Osteocyte (in vitro differentiated cells): ENCODE results near the gene SECTM1. TPM values are rescaled to one million over a fixed set of nuclear protein-coding genes. Genes with fewer than 3 reads are reported as not detected.
"Not testable (repeated sequence)": the region's sequence is repeated elsewhere in the genome, so short reads cannot be mapped to it uniquely, and the experiment has no call there.

Experiments used
- DNase-seq: peaks from one replicate; pipeline ENCODE4 v3.0.0; 2021; ENCODE audit warnings: mixed read lengths; ENCODE audit not compliant: unreplicated experiment; ENCODE audit errors: extremely low spot score
- H3K27ac Mint-ChIP-seq: one replicate; pipeline ENCODE4 v1.8.0; 2021; ENCODE audit warnings: mild to moderate bottlenecking, mixed read lengths; ENCODE audit not compliant: unreplicated experiment
- H3K27me3 Mint-ChIP-seq: one replicate; pipeline ENCODE4 v1.8.0; 2021; ENCODE audit warnings: mixed read lengths; ENCODE audit not compliant: unreplicated experiment
- H3K36me3 Mint-ChIP-seq: one replicate; pipeline ENCODE4 v1.8.0; 2021; ENCODE audit warnings: mixed read lengths; ENCODE audit not compliant: unreplicated experiment
- H3K4me1 Mint-ChIP-seq: one replicate; pipeline ENCODE4 v1.8.0; 2021; ENCODE audit warnings: mixed read lengths; ENCODE audit not compliant: unreplicated experiment
- H3K4me3 Mint-ChIP-seq: one replicate; pipeline ENCODE4 v1.8.0; 2021; ENCODE audit warnings: mild to moderate bottlenecking, moderate library complexity, mixed read lengths; ENCODE audit not compliant: unreplicated experiment
- H3K9me3 Mint-ChIP-seq: one replicate; pipeline ENCODE4 v1.8.0; 2021; ENCODE audit warnings: mixed read lengths; ENCODE audit not compliant: unreplicated experiment
- total RNA-seq: library from RNA; stranded (reverse); gene quantifications from 2 replicates; pipeline ENCODE4 v1.2.1, GENCODE V29; 2021
- TF ChIP-seq, protein P1 (sequence below): fragments of 200-600 bp; sonication (generic); IDR thresholded peaks from 2 replicates; pipeline ENCODE4 v1.5.0; 2021; ENCODE audit warnings: antibody characterized with exemption, mild to moderate bottlenecking, moderate library complexity

The SECTM1 gene
- total RNA-seq, 1 donor from 2014 or later, result 24.1 TPM

DNA sequence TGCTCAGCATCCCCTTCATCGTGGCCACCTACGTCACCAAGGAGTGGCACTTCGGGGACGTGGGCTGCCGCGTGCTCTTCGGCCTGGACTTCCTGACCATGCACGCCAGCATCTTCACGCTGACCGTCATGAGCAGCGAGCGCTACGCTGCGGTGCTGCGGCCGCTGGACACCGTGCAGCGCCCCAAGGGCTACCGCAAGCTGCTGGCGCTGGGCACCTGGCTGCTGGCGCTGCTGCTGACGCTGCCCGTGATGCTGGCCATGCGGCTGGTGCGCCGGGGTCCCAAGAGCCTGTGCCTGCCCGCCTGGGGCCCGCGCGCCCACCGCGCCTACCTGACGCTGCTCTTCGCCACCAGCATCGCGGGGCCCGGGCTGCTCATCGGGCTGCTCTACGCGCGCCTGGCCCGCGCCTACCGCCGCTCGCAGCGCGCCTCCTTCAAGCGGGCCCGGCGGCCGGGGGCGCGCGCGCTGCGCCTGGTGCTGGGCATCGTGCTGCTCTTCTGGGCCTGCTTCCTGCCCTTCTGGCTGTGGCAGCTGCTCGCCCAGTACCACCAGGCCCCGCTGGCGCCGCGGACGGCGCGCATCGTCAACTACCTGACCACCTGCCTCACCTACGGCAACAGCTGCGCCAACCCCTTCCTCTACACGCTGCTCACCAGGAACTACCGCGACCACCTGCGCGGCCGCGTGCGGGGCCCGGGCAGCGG, 41.2 kb upstream of the SECTM1 start:
- no peak overlapping the region for H3K27ac Mint-ChIP-seq
- H3K4me1 Mint-ChIP-seq, result peaks cover 10% of the 10 kb centered on the region
- no peak for DNase-seq
- peaks cover 25% of the 10 kb centered on the region for H3K27me3 Mint-ChIP-seq
- no peaks in the 10 kb centered on the region for H3K9me3 Mint-ChIP-seq
- no peak overlapping the region for H3K4me3 Mint-ChIP-seq
- TF ChIP-seq, protein P1, sequence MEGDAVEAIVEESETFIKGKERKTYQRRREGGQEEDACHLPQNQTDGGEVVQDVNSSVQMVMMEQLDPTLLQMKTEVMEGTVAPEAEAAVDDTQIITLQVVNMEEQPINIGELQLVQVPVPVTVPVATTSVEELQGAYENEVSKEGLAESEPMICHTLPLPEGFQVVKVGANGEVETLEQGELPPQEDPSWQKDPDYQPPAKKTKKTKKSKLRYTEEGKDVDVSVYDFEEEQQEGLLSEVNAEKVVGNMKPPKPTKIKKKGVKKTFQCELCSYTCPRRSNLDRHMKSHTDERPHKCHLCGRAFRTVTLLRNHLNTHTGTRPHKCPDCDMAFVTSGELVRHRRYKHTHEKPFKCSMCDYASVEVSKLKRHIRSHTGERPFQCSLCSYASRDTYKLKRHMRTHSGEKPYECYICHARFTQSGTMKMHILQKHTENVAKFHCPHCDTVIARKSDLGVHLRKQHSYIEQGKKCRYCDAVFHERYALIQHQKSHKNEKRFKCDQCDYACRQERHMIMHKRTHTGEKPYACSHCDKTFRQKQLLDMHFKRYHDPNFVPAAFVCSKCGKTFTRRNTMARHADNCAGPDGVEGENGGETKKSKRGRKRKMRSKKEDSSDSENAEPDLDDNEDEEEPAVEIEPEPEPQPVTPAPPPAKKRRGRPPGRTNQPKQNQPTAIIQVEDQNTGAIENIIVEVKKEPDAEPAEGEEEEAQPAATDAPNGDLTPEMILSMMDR, result no peak
- H3K36me3 Mint-ChIP-seq, result no peaks in the 10 kb centered on the region

DNA sequence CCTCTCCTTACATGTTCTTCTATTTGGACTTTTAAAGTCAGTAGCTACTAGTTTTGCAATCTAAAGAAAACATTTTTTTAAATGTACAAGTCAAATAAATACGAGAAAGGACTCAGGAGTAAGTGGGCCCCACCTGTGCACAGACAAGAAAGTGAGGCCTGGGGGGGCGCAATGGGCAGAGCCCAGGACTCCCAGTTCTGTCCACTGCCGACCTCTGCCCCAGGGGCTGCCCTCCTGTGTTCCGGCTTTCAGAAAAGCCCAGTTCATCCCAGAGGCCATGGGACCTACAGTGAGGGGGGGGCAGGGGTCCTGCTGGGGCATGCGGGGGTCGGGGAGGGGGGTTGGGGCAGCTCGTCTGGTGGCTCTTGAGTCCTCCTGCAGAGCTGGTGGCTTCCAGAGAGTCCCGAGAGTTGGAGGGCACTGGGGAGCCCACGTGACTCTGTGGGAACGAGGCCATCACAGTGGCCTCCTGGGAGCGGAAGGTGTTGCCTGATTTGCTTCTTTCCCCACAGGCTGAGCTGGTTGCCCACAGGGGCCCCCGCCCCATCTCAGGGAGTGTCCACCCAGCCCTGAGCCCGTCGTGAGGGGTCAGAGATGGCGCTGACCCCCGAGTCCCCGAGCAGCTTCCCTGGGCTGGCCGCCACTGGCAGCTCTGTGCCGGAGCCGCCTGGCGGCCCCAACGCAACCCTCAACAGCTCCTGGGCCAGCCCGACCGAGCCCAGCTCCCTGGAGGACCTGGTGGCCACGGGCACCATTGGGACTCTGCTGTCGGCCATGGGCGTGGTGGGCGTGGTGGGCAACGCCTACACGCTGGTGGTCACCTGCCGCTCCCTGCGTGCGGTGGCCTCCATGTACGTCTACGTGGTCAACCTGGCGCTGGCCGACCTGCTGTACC, 40.4 kb upstream of the SECTM1 start:
- Mint-ChIP-seq H3K36me3 (no peaks in the 10 kb centered on the region), H3K27me3 (peaks cover 28% of the 10 kb centered on the region), H3K27ac (no peak overlapping the region), H3K4me1 (peaks cover 11% of the 10 kb centered on the region), H3K9me3 (no peaks in the 10 kb centered on the region), H3K4me3 (no peak overlapping the region)
- TF ChIP-seq, protein P1, result no peak
- no peak for DNase-seq

DNA sequence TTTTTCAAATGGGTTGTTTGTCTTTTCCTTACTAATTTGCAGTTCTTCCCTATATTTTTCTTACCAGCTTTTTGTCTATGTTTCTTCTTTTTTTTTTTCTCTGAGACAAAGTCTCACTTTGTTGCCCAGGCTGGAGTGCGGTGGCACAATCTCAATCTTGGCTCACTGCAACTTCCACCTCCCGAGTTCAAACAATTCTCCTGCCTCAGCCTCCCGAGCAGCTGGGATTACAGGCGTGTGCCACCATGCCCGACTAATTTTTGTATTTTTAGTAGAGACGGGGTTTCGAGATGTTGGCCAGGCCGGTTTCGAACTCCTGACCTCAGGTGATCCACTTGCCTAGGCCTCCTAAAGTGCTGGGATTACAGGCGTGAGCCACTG, 39.5 kb upstream of the SECTM1 start:
- Mint-ChIP-seq H3K4me1 (peaks cover 11% of the 10 kb centered on the region), H3K27me3 (peaks cover 27% of the 10 kb centered on the region)
- not testable (repeated sequence) for H3K9me3 Mint-ChIP-seq, H3K36me3 Mint-ChIP-seq, H3K27ac Mint-ChIP-seq, H3K4me3 Mint-ChIP-seq, DNase-seq

DNA sequence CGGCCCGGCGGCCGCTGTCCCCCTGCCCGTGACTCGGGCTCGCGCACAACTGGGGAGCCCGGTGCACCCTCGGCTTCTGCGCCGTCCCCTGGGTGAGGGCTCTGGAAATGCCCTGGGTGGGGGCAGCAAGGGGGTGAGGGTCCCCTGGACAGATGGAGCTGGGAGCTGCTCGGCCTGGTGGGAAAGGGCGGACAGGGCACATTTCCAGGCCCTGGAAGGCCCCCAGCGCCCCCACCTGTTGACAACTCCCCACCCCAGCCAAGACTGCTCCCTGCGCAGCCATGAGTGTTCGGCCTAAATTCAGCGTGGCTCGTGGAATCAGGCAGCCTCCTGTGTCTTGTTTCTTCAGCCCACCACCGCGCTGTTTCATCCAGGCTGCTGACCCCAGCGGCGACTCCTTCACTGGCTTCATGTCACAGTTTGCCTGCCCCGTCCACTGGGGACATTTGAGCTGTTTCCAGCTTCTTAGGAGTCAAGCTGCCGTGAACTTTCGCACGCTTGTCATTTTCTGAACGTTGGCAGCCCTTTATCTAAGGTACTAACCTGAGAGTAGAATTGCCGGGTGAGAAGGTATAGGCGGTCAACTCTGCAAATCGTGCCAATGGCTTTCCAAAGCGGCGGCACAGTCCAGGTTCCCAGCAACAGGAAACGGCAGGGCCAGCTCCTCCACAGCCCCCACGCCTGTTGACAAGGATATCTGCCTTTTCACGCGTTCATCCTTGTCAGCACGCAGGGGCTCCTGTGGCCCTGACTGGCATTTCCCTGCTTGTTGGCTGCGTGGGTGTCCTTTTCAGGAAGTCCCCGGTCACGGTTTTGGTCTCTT, 38.9 kb upstream of the SECTM1 start:
- H3K4me3 Mint-ChIP-seq, result no peak overlapping the region
- no peak overlapping the region for H3K27ac Mint-ChIP-seq
- no peaks in the 10 kb centered on the region for H3K36me3 Mint-ChIP-seq
- no peaks in the 10 kb centered on the region for H3K9me3 Mint-ChIP-seq
- H3K4me1 Mint-ChIP-seq, result peaks cover 11% of the 10 kb centered on the region
- no peak for DNase-seq
- TF ChIP-seq, protein P1, result no peak
- peaks cover 33% of the 10 kb centered on the region for H3K27me3 Mint-ChIP-seq

DNA sequence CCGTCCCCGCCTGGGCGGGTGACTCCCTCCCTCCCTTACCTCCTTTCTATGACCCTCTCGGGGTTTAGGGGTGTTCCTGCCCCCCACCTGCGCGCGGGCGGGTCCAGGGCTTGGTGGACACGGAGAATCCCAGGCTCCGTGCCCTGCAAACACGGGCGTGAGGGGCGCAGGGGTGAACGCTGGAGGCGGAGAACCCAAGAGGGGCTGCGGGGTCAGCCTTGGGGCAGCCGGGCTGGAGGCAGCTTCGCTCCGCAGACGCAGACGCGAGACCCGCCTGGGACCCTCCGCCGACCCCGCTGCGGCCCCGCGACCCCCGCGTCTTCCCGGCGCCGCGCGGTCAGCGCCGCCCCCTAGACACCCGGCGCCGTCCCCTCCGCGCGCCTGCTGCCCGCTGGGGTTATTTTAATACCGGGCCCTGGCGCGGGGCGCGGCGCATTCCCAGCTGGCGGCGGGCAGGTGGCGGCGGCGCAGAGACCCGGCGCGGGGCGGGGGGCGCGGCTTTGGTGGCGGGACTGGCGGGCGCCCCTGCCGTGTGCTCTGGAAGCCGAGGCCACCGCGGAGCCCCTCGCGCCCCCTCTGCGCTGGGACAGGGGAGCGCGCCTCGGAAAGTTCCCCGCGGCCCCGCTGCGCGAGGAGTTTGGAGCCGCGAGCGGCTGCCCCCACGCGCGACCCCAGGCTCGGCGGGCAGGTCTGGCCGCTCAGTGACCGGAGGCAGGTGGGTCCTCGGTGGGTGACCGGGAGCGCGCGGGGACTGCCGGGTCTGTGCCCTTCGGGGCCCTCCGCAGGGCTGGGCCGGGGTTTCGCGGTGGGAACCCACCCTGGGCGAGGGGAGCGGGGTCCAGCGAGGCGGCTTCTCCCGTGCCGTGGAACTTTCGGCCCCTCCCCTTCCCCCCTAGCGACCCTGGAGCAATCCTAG, 38.0 kb upstream of the SECTM1 start, which contains the start of gene UTS2R:
UTS2R (plus strand) TSS at position 433 of the 916 bp plus-strand sequence. CDS start 2,560 bp downstream, outside the sequence.
- TF ChIP-seq, protein P1, result no peak
- peaks cover 40% of the 10 kb centered on the region for H3K27me3 Mint-ChIP-seq
- H3K36me3 Mint-ChIP-seq, result no peaks in the 10 kb centered on the region
- peak within 1 kb of the TSS; percentile 47 for H3K4me3 Mint-ChIP-seq
- no peak for DNase-seq
- H3K27ac Mint-ChIP-seq, result no peak within 1 kb of the TSS
- H3K9me3 Mint-ChIP-seq, result no peaks in the 10 kb centered on the region
- H3K4me1 Mint-ChIP-seq, result peaks cover 11% of the 10 kb centered on the region
